SHP77 (cell line): ENCODE data around the gene DEGS1.

ENCODE experiments used
- DNase-seq, 2 experiments: peaks; one replicate each; lab custom pipeline; 2025; lab: John Stamatoyannopoulos, UW

DEGS1 gene

DNA sequence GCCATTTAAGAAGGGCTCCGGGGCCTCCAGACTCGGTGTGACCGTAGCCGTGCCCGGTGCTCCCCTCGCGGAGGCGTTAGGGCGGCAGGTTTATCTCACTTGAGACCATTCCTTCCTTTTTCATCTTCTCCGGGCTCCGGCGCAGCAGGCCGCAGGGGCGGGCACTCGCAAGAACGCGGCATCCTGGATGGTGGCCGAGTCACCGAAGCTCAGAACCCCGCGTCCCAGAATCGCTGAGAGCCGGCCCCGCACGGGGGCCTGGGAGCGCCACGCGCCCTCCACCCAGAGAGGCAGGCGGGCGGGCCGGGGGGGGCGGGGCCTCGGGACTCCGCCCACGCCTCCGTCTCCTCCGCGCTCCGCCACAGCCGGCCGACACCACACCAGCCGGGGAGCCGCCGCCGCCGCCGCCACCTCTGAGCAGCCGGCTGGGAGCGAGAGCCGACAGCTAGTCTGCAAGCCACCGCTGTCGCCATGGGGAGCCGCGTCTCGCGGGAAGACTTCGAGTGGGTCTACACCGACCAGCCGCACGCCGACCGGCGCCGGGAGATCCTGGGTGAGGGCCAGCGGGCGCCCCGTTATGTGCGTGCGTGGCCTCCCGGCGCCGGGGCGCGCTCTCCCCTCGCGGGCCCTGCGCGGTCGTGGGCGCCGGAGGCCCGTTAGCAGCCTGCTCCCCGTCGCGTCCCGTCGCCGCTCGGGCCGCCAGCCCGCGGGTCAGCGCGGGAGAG lies at the start of gene DEGS1:
Gene DEGS1, plus strand, starts transcription at position 375 of the 725 bp plus-strand sequence. Its CDS starts 97 bp downstream, at position 472.
- peak; percentile 86 to 89 for DNase-seq

DNA sequence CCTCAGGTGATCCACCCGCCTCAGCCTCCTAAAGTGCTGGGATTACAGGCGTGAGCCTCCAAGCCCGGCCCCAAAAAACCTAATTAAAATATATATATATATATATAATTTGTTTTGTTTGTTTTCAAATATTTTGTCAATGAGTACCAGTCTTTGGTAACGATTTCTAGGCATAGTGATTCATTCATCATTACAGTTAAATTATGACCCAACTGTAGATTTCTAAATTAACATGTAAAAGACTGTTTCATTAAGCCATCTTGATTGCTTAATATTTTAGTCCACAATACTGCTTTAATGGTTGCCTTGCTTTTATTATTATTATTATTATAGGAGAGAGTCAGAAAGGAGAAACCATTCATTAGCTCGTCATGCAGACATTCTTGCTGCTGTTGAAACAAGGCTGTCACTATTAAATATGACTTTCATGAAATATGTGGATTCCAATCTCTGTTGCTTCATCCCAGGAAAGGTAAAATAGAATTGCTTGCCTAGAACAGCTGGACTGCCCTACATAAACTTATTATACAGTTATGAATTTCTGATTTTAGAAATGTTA lies 49.2 kb upstream of the DEGS1 start:
- DNase-seq, result no peak

DNA sequence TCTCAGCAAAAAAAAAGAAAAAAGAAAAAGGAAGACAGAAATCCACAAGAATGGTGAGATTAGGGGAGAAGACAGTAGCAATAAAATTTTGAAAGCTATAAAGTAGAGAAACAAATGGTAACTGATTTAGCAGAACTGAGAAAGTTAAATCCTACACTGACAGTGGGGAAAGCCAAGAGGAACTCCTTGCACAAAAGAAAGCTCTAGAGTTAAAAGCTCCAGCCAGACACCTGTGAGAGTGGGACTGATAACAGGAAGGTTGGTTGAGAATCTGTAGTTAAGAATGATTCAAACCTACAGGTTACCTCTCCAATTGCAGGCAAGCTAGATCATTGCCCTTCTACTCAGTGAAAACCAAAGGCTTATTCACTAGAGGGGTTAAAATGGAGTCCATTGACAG lies 45.5 kb upstream of the DEGS1 start:
- no peak for DNase-seq

- DNase-seq, result no peak
Measured at GRCh38 chr1:224138198-224138597, 44.8 kb upstream of the DEGS1 start.

DNA sequence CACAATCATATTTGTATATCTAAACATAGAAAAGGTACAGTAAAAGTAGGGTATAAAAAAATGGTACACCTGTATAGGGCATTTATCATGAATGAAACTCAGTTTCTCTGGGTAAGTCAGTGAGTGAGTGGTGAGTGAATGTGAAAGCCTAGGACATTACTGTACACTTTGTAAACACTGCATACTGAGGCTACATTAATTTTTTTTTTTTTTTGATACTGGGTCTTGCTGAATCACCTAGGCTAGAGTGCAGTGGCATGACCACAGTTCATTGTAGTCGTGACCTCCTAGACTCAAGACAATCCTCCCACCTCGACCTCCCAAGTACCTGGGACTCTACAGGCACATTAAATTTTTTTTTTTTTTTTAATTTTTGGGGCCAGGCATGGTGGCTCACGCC lies 41.3 kb upstream of the DEGS1 start:
- no peak for DNase-seq

DNA sequence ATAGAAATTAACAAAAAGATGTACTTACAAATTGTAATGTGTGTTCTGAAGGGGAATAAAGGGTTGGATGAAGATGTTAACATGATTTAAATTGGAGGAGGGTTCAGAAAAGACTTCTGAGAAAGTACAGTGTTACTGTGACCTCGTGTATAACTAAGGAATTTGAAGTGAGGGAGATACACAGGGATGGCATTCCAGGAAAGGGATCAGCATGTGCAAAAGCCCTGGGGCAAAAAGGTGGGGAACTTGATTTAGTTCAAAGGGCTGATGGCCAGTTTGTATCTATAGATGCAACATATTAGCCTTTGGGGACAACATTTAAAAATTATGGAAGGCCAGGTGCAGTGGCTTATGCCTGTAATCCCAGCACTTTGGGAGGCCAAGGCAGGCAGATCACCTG lies 33.3 kb upstream of the DEGS1 start:
- DNase-seq, result no peak

DNA sequence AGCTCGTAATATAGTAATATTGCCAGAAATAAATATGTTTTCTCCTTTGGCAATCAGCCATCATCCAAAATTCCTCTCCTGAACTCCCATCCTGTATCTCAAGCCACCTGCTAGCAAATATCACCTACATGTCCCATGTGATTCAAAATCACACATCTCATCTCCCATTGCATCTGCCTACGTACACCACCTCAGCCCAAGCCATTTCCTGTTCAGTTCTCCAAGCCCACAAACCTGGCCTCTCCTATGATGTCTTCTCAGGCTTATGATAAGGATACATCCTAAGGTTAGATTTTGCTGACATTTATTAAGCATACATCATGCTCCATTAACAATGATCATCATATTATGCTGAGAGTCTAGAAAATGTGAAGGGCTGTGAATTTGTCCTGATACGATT lies 31.9 kb upstream of the DEGS1 start:
- no peak for DNase-seq

GRCh38 chr1:224157316-224157715 lies 25.7 kb upstream of the DEGS1 start:
- DNase-seq, result no peak

DNA sequence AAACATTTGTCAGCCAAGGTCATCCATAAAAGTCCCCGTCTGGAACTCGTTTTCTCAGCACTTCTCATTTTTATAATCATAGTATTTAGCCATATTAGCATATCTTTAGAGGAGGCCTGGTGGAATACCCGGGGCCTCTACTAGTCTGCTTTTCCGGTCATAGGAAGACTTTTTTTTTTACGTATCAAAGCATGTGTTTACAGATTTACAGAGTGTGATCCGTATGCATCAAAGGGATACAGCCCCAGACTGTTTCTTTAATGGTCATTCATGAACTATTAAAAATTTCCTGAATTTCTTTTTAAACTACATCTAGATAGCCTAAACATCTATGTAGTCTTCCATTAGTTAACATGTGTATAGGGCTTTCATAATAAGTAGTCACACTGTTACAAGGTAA lies 23.5 kb upstream of the DEGS1 start:
- no peak for DNase-seq

DNA sequence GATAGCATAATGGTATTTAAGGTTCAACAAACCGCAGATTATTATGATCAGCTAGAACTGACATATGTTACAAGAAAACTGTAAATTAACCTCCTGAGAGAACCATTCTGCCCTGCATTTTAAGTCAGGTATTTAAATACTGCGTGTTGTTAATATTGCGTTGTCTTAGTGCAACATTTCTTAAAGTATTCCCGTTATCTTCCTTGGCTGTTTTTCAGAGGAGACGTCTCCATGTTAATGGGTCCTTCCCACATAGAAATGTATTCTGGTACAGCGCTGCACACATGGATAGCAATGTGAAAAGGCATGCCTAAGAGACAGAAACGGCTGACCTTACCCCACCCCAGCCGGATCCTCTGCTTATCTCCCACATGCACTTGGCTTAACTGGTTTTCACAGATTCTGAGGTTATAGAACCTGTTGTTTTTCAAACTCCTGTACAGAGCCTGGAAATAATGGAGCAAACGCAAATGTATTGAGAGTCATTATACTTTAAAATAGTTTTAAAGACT lies 22.8 kb upstream of the DEGS1 start:
- DNase-seq, result no peak

- no peak for DNase-seq
Measured at GRCh38 chr1:224162768-224163167, 20.3 kb upstream of the DEGS1 start.

- no peak for DNase-seq
Measured at GRCh38 chr1:224163311-224163710, 19.7 kb upstream of the DEGS1 start.

- DNase-seq, result no peak
Measured at GRCh38 chr1:224168859-224169380, 14.1 kb upstream of the DEGS1 start.

- DNase-seq, result no peak
Measured at GRCh38 chr1:224169718-224170270, 13.2 kb upstream of the DEGS1 start.

- DNase-seq, result no peak
Measured at GRCh38 chr1:224170343-224170742, 12.7 kb upstream of the DEGS1 start.

DNA sequence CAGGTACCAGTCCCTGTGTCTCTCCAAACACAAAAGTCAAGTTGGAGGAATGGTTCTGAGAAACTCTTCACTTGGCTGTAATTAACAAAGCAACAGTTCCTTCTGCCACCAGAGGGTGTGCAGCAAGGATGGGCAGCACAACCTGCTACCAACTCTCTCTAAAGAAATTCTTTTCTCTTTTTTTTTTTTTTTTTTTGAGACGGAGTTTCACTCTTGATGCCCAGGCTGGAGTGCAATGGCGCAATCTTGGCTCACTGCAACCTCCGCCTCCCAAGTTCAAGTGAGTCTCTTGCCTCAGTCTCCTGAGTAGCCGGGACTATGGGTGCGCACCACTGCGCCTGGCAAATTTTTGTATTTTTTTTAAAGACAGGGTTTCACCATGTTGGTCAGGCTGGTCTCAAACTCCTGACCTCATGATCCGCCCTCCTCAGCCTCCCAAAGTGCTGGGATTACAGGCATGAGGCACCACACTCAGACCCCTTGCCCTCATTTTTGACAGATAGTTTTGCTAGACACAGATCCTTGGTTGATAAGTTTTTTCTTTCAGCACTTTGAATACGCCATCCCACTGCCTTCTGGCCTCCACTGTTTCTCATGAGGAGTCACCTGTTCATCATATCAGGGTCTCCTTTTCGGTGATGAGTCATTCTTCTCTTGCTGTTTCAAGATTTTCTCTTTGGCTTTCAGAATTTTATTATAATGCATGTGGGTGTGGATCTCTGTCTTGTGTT lies 12.1 kb upstream of the DEGS1 start:
- no peak for DNase-seq

- no peak for DNase-seq
Measured at GRCh38 chr1:224172229-224172628, 10.8 kb upstream of the DEGS1 start.

GRCh38 chr1:224173523-224173922 lies 9.5 kb upstream of the DEGS1 start:
- no peak for DNase-seq

- peak; percentile 75 to 82 for DNase-seq
Measured at GRCh38 chr1:224175617-224176016, 7.4 kb upstream of the DEGS1 start.

- DNase-seq, result no peak
Measured at GRCh38 chr1:224177356-224177999, 5.6 kb upstream of the DEGS1 start.

DNA sequence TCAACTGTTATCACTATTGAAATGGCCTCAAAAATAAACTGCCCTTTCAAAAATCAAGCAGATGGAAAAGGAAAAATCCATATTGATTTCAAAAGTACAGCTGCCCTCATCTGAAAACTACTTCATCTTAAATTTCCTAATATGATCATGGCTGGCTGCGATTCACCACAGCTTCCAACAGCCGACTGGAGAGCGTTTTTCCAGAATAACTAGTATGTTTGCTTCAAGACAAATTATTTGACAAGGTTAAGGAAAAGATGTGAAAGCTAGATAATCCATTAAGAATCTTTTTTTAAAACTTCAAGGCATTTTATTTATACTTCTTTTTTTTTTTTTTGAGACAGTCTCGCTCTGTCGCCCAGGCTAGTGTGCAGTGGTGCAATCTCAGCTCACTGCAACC lies 4.1 kb upstream of the DEGS1 start:
- DNase-seq, result no peak
